T-cell (primary cell): ENCODE measurements around the gene DCP1B. TPM values are rescaled to one million over a fixed set of nuclear protein-coding genes. Genes with fewer than 3 reads are reported as not detected.

ENCODE experiments used
- ATAC-seq, 4 experiments: fragments of 200-7000 bp in 3 of 4; fragments of 150-1000 bp in 1 of 4; cut with Tn5 transposase; replicated peaks in 1 of 4; 1 replicate in 3 of 4; 2 replicates in 1 of 4; pipeline ENCODE4 v1.10.0; 2021; ENCODE audit warnings: moderate library complexity in 3 of 4, mild to moderate bottlenecking in 2 of 4, moderate number of reproducible peaks in 1 of 4
- CTCF ChIA-PET, 2 donors: fragments of 300-600 bp; sonication (Branson Sonifier 250); formaldehyde crosslinking; loops; one replicate each; lab custom pipeline; 2022; ENCODE audit warnings: antibody characterized with exemption in 2 of 2; lab: Charles Lee
- POLR2A ChIA-PET, 2 donors: fragments of 300-600 bp; sonication (Branson Sonifier 250); formaldehyde crosslinking; loops; one replicate each; lab custom pipeline; 2022; ENCODE audit warnings: antibody characterized with exemption in 2 of 2; lab: Charles Lee
- DNase-seq, 35 experiments: peaks; one replicate each; pipeline versions ENCODE4 v3.0.0 to v3.0.0-alpha.2; 2013 to 2023
- H3K27ac ChIP-seq: one replicate; pipeline ENCODE4 v1.5.1; 2013; ENCODE audit warnings: low read length
- H3K27me3 ChIP-seq, 2 experiments: replicated peaks in 1 of 2; 1 replicate in 1 of 2; 2 replicates in 1 of 2; pipeline versions ENCODE4 v1.6.1 to v1.7.0; 2013; ENCODE audit warnings: low read length in 1 of 2, mixed read lengths in 1 of 2; ENCODE audit not compliant: control insufficient read depth in 2 of 2, insufficient read depth in 2 of 2; ENCODE audit errors: extremely low read depth in 1 of 2
- H3K36me3 ChIP-seq, 2 donors: 1 replicate in 1 of 2; 2 replicates in 1 of 2; pipeline versions ENCODE4 v1.6.1 to v1.7.0; 2013; ENCODE audit warnings: low read length in 1 of 2; ENCODE audit not compliant: control insufficient read depth in 2 of 2, insufficient read depth in 1 of 2; ENCODE audit errors: extremely low read depth in 1 of 2
- H3K4me1 ChIP-seq, 2 experiments: 1 replicate in 1 of 2; 2 replicates in 1 of 2; pipeline versions ENCODE4 v1.6.1 to v1.7.0; 2013; ENCODE audit warnings: low read length in 2 of 2, mixed read lengths in 1 of 2; ENCODE audit not compliant: insufficient read depth in 2 of 2, control insufficient read depth in 1 of 2; ENCODE audit errors: extremely low read depth in 1 of 2
- H3K4me3 ChIP-seq, 2 donors: 1 replicate in 1 of 2; 2 replicates in 1 of 2; pipeline versions ENCODE4 v1.5.1 to v1.7.0; 2013; ENCODE audit warnings: mild to moderate bottlenecking in 2 of 2, low read length in 1 of 2, moderate library complexity in 1 of 2; ENCODE audit not compliant: control insufficient read depth in 1 of 2; ENCODE audit errors: extremely low read depth in 1 of 2
- H3K9me3 ChIP-seq: 2 replicates; pipeline ENCODE4 v1.7.0; 2013
- H3K27ac Mint-ChIP-seq, 2 donors: one replicate each; pipeline ENCODE4 v1.8.0; 2020 to 2021; ENCODE audit warnings: mild to moderate bottlenecking in 2 of 2, mixed read lengths in 2 of 2
- H3K27me3 Mint-ChIP-seq, 2 donors: one replicate each; pipeline ENCODE4 v1.8.0; 2021 to 2022; ENCODE audit warnings: mixed read lengths in 2 of 2
- H3K36me3 Mint-ChIP-seq: one replicate; pipeline ENCODE4 v1.8.0; 2021; ENCODE audit warnings: mixed read lengths
- H3K4me1 Mint-ChIP-seq, 3 donors: one replicate each; pipeline ENCODE4 v1.8.0; 2020 to 2022; ENCODE audit warnings: mixed read lengths in 3 of 3, mild to moderate bottlenecking in 1 of 3
- H3K4me3 Mint-ChIP-seq, 3 donors: one replicate each; pipeline ENCODE4 v1.8.0; 2020 to 2022; ENCODE audit warnings: mild to moderate bottlenecking in 3 of 3, mixed read lengths in 3 of 3, moderate library complexity in 3 of 3
- H3K9me3 Mint-ChIP-seq, 3 donors: one replicate each; pipeline ENCODE4 v1.8.0; 2020 to 2022; ENCODE audit warnings: mixed read lengths in 3 of 3
- WGBS: methylation state at CpG from one replicate; pipeline ENCODE4 v1.1.5; 2013; ENCODE audit warnings: missing lambda C conversion rate; ENCODE audit not compliant: insufficient coverage; 5-methylcytosine and 5-hydroxymethylcytosine counted together
- total RNA-seq, 35 experiments: library from RNA in 6 of 35; stranded (reverse) in 6 of 35; fragments of 120-200 nt in 1 of 35; gene quantifications; one replicate each; pipeline versions ENCODE4 v1.2.1 to v1.2.4 and lab custom pipeline; 2013 to 2026

The DCP1B gene
- total RNA-seq, 5 donors from 2014 or later (not counting 1 experiment from before 2014, with no cell fraction given): 10.5 to 24.2 (median 20.3) TPM

DNA sequence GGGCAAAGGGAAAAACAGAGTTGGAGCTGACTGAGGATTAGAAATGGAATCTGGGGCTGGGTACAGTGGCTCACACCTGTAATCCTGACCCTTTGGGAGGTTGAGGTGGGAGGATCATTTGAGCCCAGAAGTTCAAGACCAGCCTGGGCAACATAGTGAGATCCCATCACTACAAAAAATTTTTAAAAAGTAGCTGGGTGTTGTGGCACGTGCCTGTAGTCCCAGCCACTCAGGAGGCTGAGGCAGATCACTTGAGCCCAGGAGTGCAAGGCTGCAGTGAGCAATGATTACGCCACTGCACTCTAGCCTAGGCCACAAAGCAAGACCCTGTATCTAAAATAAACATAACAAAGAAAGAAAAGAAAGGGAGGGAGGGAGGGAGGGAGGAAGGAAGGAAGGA lies 14.9 kb upstream of the DCP1B start:
- Histone ChIP-seq H3K9me3 (no peaks in the 10 kb centered on the region), H3K4me1 (no peaks in the 10 kb centered on the region), H3K4me3 (no peak overlapping the region), H3K27me3 (peaks cover 0 to 15% of the 10 kb centered on the region in 2 experiments), H3K27ac (no peak overlapping the region), H3K36me3 (no peaks in the 10 kb centered on the region)
- ATAC-seq: no peak
- CTCF ChIA-PET: interaction anchor here in 1 of 2 donors (0.6 kb wide), 1 partner anchor 456 kb away, joined by 3 read pairs; no protein-coding TSS in a partner anchor
- Mint-ChIP-seq H3K27me3 (peaks cover 23 to 30% of the 10 kb centered on the region in 2 donors), H3K27ac (no peak overlapping the region), H3K9me3 (no peaks in the 10 kb centered on the region), H3K4me3 (no peak overlapping the region), H3K36me3 (no peaks in the 10 kb centered on the region), H3K4me1 (no peaks in the 10 kb centered on the region)
- no peak for DNase-seq
- no CpG with 5 or more reads among the region's 2 CpGs for WGBS
- POLR2A ChIA-PET: no interaction called here

GRCh38 chr12:2018391-2018790 lies 14.1 kb upstream of the DCP1B start:
- no peaks in the 10 kb centered on the region for H3K9me3 Mint-ChIP-seq
- POLR2A ChIA-PET: no interaction called here
- no peaks in the 10 kb centered on the region for H3K9me3 ChIP-seq
- 90% methylated on average over 2 of the region's 7 CpGs for WGBS
- H3K4me3 ChIP-seq: no peak overlapping the region
- no peak overlapping the region for H3K4me3 Mint-ChIP-seq
- DNase-seq (no peak), ATAC-seq (no peak)
- no peaks in the 10 kb centered on the region for H3K4me1 Mint-ChIP-seq
- no peak overlapping the region for H3K27ac Mint-ChIP-seq
- H3K36me3 Mint-ChIP-seq: no peaks in the 10 kb centered on the region
- no peaks in the 10 kb centered on the region for H3K4me1 ChIP-seq
- peaks cover 0 to 15% of the 10 kb centered on the region in 2 experiments for H3K27me3 ChIP-seq
- H3K27ac ChIP-seq: no peak overlapping the region
- peaks cover 23 to 30% of the 10 kb centered on the region in 2 donors for H3K27me3 Mint-ChIP-seq
- H3K36me3 ChIP-seq: no peaks in the 10 kb centered on the region
- CTCF ChIA-PET: interaction anchor here in 1 of 2 donors (0.6 kb wide), 1 partner anchor 456 kb away, joined by 3 read pairs; no protein-coding TSS in a partner anchor

DNA sequence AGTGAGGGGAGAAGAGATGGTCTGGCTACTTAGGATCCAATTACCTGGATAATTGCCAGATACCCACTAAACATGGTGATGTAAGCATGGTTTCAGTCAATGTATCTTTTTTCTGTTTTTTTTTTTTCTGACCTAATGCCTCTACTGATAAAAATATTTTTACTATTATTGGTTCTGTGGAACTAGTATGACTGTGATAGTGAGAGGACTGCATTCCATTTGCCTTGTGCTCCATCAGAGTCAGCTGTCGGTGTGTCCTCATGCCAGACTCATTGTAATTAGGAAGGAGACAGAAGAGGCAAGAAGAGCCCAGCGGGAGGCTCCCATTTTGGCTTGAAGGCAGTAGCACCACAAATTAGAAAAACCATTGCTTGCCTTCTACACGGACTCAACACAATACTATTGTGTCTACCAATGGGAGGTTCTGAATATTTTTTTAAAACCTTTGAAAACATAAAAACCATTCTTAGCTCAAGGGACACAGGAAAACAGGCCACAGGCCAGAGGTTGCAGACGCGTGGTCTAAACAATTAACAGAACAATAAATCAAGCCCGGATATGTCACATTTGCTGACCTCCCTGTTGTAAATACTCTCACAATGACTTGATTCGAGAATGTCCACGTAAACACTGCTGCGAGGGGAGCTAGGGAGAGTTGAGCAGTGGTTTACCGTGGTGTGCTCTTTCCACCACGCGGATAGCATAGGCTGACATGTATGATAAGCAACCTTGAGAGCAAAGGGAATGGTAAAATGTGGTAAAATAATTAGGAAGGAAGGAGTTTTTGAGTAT lies 13.5 kb upstream of the DCP1B start:
- WGBS: 62% methylated on average over 7 of the region's 12 CpGs
- Mint-ChIP-seq H3K27ac (no peak overlapping the region), H3K36me3 (no peaks in the 10 kb centered on the region), H3K4me3 (no peak overlapping the region), H3K27me3 (peaks cover 23 to 30% of the 10 kb centered on the region in 2 donors), H3K9me3 (no peaks in the 10 kb centered on the region), H3K4me1 (no peaks in the 10 kb centered on the region)
- Histone ChIP-seq H3K4me3 (no peak overlapping the region), H3K27me3 (peaks cover 0 to 15% of the 10 kb centered on the region in 2 experiments), H3K9me3 (no peaks in the 10 kb centered on the region), H3K36me3 (no peaks in the 10 kb centered on the region), H3K27ac (no peak overlapping the region), H3K4me1 (no peaks in the 10 kb centered on the region)
- POLR2A ChIA-PET: no interaction called here
- ATAC-seq (no peak), DNase-seq (no peak)
- CTCF ChIA-PET: interaction anchor here in 1 of 2 donors (0.7 kb wide), 1 partner anchor 341 kb away, joined by 3 read pairs; no protein-coding TSS in a partner anchor

GRCh38 chr12:2016862-2017545 lies 12.7 kb upstream of the DCP1B start:
- DNase-seq (no peak), ATAC-seq (no peak)
- WGBS: 53% methylated on average over 7 of the region's 9 CpGs
- POLR2A ChIA-PET: no interaction called here
- H3K27me3 ChIP-seq: peaks cover 0 to 13% of the 10 kb centered on the region in 2 experiments
- H3K4me1 ChIP-seq: no peaks in the 10 kb centered on the region
- CTCF ChIA-PET: interaction anchor here in 1 of 2 donors (0.7 kb wide), 1 partner anchor 340 kb away, joined by 3 read pairs; no protein-coding TSS in a partner anchor
- no peak overlapping the region for H3K4me3 ChIP-seq
- Mint-ChIP-seq H3K4me3 (no peak overlapping the region), H3K27ac (no peak overlapping the region), H3K36me3 (no peaks in the 10 kb centered on the region), H3K27me3 (peaks cover 23 to 30% of the 10 kb centered on the region in 2 donors), H3K4me1 (no peaks in the 10 kb centered on the region), H3K9me3 (no peaks in the 10 kb centered on the region)
- H3K36me3 ChIP-seq: no peaks in the 10 kb centered on the region
- no peaks in the 10 kb centered on the region for H3K9me3 ChIP-seq
- H3K27ac ChIP-seq: no peak overlapping the region

GRCh38 chr12:2014231-2014630 lies 10.0 kb upstream of the DCP1B start:
- WGBS: 93% methylated on average over 3 of the region's 4 CpGs
- ChIA-PET CTCF (no interaction called here), POLR2A (no interaction called here)
- H3K27me3 Mint-ChIP-seq: peaks cover 14 to 22% of the 10 kb centered on the region in 2 donors
- H3K9me3 ChIP-seq: no peaks in the 10 kb centered on the region
- ATAC-seq (no peak), DNase-seq (no peak)
- H3K4me1 Mint-ChIP-seq: no peaks in the 10 kb centered on the region
- H3K36me3 ChIP-seq: no peaks in the 10 kb centered on the region
- no peaks in the 10 kb centered on the region for H3K4me1 ChIP-seq
- no peak overlapping the region for H3K27ac Mint-ChIP-seq
- H3K27ac ChIP-seq: no peak overlapping the region
- no peak overlapping the region for H3K4me3 ChIP-seq
- H3K36me3 Mint-ChIP-seq: no peaks in the 10 kb centered on the region
- no peak overlapping the region for H3K4me3 Mint-ChIP-seq
- peaks cover 0 to 11% of the 10 kb centered on the region in 2 experiments for H3K27me3 ChIP-seq
- no peaks in the 10 kb centered on the region for H3K9me3 Mint-ChIP-seq

GRCh38 chr12:2013527-2014223 lies 9.4 kb upstream of the DCP1B start:
- H3K4me1 ChIP-seq: no peaks in the 10 kb centered on the region
- H3K27me3 ChIP-seq: peaks cover 0 to 8% of the 10 kb centered on the region in 2 experiments
- H3K36me3 ChIP-seq: no peaks in the 10 kb centered on the region
- H3K27ac Mint-ChIP-seq: no peak overlapping the region
- no peaks in the 10 kb centered on the region for H3K9me3 Mint-ChIP-seq
- ChIA-PET CTCF (no interaction called here), POLR2A (no interaction called here)
- H3K4me3 ChIP-seq: no peak overlapping the region
- H3K27ac ChIP-seq: no peak overlapping the region
- WGBS: no CpG with 5 or more reads among the region's 4 CpGs
- H3K4me3 Mint-ChIP-seq: no peak overlapping the region
- peaks cover 9 to 16% of the 10 kb centered on the region in 2 donors for H3K27me3 Mint-ChIP-seq
- H3K9me3 ChIP-seq: no peaks in the 10 kb centered on the region
- ATAC-seq (no peak), DNase-seq (no peak)
- H3K36me3 Mint-ChIP-seq: no peaks in the 10 kb centered on the region
- no peaks in the 10 kb centered on the region for H3K4me1 Mint-ChIP-seq
